NCI-H774 (cell line): ENCODE data around the gene PDK2.

Experiments used
- DNase-seq: peaks from one replicate; lab custom pipeline; 2025; lab: John Stamatoyannopoulos, UW

Gene PDK2

DNA sequence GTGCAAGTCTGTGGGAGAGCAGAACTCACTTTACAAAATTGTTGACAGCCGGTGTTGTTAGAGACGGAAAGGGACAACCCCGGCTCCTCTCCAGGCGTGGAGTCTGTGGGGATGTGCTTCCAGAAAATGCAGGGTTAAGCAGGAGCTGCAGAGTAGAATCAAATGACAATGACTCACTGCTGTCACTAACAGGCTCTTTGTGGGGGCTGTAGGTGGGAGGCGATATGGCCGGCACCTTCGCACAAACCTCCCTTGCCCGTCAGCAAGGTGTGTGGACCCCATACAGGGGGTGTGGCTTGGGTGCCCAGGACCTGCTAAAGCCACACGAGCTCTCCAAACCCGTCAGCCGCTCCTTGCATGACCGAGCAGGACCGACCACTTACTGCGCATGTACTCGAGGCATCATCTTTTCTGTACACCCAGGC, 5.8 kb downstream of the PDK2 start:
- DNase-seq: no peak

DNA sequence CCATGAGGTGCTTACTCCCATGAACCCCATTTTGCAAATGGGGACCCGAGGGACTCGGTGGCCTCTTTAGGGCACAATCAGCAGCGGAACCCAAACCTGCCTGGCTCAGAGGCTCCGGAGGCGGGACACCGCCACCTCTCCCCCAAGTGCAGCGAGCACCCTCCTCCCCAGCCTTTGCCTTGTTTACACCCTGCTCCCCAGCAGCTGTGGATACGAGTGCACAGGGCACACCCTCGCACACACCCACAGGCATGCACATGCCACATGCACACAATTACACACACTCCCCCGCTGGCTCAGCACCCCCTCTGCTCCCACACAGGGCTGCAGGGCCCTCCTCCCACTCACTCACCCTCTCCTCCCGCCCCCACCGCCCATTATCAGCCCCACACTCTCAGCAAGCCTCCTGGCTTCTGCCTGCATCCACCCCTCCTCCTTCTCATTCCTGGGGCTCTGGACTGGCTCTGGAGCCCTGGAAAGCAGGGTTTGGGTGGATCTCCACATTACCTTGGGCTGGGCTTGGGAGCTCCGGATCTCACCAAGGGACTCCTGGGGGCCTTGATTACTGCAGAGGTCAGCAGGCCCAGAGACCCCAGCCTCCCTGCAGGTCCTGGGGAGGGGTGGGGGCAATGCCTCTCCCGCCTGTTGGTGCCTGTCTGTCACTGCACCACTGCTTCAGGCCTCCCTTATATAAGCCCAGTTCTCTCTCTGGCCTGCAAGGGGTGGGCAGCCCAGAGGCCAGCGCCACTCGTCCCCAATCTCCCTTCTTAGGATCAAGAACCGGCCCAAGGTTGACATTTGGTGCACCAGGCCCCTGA, 6.4 kb downstream of the PDK2 start:
- no peak for DNase-seq

DNA sequence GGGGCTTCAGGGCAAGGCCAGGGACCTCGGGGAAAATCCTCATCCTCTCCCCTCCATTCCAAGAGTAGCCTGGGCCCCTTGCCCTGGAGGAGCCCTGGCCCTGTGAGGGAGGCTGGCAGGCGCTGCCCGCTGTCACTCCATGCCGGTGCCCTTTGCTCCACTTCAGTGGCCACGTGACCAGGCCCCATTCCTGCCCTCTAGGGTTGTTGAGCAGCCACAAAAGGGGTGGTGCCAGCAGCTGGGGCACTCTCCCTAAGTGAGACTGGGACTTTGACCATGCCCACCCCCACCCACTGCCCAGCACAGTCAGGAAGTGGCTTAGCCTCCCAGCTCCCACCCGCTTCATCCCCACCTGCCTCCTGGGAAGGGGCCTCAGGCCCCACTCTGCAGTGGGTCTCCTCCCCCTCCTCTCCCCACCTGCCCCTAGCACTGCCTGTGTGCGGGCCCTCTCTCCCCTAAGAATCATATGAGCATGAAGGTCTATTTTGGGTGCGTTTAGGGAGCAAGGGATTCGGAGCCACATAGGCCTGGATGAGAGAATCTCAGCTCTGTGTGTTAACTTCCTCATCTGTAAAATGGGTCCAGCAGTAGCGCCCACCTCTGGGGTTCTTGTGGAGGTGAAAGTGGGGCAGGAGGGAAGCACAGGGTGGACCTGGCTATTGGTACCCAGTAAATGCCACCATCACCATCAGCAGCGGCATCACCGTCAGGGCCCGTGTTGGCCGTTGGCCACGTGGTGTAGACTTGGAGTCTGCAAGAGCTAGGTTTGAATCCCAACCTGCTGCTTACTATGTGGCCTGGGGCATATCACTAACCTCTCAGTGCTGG, 7.2 kb downstream of the PDK2 start:
- DNase-seq: no peak

DNA sequence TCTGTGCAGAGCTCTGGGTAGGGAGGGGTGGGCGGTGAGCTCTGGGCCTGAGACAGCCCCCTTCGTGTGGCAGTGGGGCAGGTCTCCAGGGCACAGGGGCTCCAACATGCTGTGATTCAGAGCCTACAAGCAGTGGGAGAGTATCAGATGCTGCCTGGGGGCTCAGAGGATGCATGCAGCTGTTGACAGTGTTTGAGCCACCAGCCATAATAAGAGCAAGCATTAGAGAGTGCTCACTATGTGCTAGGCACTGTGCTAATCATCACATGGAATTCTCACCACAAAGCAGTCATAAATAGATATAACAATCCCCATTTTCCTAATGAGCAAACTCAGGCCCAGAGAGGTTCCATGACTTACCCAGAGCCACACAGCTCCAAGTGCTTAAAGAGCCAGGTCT, 8.1 kb downstream of the PDK2 start:
- DNase-seq: no peak

DNA sequence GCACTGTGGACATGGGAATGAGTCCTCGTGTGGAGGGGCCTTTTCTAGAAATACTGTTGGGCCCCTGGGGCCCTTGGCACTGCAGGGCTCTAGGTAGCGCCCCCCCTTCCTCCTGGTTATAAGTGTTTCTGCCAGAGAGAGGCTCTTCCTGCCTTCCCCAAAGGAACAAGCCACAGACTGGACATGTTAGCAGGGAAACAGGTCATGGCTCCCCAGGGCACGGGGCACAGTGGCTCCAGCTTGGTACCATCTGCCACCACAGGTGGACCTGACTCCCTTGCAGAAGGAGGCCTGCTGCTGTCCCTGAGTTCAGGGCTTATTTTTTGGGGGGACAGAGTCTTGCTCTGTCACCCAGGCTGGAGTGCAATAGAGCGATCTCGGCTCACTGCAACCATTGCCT, 8.8 kb downstream of the PDK2 start:
- no peak for DNase-seq

DNA sequence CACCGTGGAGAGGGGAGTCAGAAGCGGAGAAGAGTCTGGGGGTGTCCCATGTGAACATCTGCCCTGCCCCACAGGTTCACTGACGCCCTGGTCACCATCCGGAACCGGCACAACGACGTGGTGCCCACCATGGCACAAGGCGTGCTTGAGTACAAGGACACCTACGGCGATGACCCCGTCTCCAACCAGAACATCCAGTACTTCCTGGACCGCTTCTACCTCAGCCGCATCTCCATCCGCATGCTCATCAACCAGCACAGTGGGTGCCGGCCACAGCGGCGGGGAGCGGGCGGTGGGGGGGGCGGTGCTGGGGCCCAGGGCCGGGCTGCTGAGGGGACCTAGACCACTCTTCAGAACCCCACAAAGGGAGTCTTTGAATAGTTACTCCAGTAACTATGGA, 10.7 kb downstream of the PDK2 start:
- DNase-seq: no peak

DNA sequence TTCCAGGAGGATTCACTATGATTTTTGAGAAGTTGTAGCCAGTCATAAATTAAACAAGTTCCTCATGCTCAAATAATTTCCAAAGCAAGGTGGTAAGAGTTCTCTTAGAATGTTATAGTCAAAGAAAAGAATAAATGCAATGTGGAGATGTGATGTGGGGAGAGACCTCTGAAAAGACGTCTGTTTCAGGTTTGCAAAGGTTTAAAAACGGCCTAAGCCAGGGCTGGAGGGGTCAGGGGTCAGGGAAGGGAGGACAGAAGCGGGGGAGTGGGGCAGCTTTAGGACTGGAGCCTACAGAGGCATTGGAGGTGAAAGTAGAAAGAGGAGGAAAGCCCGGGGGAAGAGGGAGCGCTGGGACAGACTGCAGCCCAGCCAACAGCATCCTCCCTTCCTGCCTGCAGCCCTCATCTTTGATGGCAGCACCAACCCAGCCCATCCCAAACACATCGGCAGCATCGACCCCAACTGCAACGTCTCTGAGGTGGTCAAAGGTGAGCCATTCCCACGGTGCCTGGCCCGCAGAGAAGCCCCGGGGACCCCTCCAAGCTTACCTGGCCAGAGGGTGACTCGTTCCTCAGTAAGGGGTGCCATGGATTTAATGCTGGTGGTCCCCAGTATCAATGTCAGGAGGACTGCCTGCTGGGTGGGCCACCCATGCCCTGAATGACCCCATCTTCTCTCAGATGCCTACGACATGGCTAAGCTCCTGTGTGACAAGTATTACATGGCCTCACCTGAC, 11.4 kb downstream of the PDK2 start:
- DNase-seq: no peak

DNA sequence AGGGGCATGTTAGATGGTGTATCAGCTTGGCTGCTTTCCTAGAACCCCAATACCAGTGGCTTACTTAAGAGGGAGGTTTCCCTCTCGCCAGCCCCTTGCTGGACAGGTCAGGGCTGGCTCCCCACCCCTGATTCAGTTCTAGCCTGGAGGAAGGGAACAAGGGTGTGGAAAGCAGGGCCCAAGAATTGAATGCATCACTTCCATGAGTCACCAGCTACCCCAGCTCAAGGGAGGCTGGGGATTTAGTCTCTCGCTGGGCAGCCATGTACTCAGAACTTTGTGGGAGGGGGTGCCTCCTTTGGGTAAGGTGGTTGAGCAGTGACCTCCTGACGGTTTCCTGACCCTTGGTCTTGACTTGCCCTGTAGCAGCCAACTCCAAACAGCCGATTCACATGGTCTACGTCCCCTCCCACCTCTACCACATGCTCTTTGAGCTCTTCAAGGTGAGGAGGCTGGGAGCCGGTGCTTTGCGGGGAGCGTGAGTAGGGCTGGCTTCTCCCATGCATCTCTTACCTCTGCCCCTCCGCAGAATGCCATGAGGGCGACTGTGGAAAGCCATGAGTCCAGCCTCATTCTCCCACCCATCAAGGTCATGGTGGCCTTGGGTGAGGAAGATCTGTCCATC, 12.8 kb downstream of the PDK2 start:
- DNase-seq: no peak

DNA sequence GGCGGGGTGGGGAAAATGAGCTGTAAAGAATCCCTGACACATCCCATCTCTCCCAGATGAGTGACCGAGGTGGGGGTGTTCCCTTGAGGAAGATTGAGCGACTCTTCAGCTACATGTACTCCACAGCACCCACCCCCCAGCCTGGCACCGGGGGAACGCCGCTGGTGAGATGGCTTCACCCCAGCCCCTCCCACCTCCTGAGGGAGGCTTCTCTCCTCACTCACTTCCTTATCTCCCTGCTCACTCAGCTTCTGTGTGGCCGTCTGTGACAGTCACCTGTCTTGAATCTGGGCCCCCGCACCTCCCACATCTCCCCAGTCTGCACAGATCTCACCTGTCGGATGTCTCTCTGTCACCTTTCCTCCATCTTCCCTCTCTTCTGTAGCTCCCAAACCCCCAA, 13.4 kb downstream of the PDK2 start:
- DNase-seq: no peak

DNA sequence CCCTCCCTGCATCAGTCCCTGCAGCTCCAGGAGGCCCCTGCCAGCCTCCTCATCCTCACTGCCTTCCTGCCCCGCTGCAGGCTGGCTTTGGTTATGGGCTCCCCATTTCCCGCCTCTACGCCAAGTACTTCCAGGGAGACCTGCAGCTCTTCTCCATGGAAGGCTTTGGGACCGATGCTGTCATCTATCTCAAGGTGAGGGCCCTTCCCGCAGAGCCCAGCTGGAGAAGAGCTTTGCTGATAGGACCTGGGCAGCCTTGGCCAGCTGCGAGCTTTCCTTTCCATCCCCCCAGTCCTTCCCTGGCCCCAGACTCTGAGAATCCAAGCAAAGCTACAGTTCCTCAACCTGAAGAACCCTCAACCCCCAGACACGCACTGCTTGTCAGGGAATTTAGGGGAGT, 14.1 kb downstream of the PDK2 start:
- DNase-seq: no peak

DNA sequence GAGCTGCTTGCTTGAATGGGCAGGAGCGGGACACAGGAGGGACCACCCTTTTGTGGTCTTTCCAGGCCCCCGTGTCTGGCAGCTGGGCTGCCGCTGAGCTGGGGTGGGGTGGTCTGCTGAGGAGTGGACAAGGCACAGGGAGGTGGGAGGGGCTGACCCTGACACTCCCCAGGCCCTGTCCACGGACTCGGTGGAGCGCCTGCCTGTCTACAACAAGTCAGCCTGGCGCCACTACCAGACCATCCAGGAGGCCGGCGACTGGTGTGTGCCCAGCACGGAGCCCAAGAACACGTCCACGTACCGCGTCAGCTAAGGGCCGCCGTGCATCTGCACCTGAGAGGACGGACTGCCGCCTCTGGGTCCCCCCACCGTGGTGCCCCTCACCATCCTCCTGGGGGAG, 14.6 kb downstream of the PDK2 start:
- DNase-seq: no peak

DNA sequence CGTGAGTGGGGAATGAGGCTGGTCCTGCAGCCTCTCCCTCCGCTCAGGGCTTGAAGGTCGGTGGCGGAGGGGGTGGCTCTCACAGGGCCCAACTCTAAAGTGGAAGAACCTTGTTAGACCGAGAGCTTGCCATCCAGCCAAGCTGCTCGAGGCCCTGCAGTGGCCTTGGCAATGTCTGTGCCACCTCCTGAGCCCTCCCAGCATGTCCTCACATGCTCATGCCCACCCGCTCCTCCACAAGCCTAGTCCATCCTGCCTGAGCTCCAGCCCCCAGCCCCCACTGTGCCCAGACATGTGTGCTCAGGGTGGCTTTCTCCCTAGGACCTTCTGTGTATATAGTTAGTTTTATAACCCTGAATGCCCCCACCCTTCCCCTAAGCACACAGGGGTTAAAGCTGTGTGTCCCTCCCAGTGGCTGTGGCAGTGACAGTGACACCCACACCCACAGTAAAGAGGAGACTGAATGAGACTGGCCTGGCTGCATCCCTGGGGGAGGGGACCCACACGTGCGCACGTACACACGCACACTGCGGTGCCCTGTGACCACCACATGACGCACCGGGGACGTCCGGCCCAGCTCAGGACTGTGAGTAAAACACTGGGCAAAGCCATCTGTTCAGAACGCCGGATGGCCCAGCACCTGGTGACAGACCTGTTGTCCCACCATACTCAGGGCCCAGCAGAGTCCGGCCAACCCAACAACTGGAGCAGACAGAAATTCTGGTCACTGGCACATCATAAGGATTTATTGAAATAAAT, 15.6 kb downstream of the PDK2 start:
- DNase-seq: no peak

DNA sequence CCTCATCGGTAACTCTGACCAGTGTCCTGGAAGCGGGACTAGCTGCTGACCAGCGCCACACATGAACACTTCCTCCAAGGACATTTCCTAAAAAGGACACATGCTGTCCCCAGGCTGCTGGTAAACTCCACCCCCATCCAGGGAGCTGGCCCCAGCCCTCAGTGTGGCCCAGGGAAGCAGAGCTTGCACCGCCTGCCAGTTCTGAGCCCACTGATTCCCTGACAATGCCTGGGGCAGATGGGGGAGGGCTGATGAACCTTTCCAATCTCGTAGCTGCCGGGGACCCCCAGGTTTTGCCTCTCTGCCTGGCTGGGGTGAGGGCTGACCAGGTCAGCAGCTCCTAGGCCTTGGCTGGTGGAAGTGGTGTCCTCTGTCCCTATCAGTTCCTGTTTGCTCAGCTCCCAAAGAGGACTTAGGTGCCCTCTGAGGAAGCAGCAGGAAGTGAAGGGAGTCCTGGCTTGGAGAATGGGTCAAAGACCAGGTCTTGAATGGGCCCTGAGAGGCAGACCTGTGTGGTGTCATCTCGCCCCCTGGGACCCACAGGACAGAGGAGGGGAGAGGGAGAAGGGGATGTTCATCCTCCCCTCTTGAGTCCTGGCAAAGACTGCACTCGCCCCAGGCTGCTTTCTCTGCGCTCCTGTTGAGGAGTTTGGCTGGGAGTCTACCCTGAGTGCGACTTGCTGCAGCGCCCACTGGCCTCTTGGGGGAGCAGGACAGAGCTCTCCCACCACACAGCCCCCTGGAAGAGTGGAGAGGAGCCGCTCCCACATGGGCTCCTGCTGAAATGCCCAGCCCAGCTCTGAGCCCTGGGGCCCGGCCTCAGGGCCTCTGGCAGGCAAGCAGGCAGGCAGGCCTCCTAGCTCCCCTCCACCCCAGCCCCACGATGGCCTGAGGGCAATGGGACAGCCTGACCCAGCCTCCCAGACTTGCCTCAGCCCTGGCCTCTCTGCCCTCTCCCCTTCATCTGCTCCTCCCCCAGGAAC, 16.8 kb downstream of the PDK2 start:
- no peak for DNase-seq

DNA sequence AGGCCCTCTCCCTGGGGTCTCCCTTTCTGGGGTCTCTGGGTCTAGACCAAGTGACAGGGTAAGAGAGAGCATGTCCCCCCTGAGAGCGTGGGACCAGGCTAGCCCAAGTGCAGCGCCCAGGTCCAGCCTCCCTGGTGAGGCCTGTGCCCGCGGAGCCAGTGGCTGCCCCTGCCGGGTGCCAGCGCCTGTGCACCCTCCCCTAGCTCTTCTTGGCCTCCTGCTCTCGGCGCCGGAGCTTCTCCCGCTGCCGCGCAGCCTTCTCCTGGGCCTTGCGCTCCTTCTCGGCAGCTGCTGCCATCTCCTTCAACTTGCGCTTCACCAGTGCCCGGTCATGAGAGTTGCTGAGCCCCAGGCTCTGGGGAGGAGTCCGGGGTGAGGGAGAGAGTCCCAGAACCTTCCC, 17.5 kb downstream of the PDK2 start:
- no peak for DNase-seq

DNA sequence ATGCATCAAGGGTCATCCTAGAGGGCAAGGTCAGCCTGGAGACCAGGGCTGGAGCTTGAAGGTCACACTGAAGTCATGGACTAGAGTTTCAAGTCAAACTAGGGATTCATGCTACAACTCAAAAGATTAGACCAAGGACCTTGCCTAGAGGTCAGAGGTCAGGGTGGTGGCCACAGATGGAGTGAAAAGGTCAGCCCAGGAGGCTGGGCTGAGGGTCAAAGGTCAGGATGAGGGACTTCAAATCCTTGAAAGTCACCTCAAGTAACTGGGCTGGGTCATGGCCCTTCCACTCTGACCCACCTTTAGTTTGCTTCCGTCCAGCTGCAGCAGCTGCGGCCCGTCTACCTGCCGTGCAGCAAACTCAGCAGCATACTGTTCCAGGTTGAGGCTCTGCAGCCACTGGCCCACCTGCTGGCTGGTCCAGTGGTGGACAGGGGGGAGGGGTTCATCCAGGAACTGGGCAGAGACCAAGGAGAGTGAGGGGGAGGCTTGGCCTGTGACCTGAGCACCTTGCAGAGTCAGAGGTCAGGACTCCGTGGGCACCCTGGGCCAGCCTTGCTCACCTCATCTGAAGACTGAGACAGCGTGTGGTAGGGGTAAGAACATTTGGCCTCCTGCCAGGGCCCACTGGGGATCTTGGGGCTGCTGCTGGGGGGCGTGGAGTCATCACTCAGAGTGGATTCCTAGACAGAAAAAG, 18.6 kb downstream of the PDK2 start:
- no peak for DNase-seq

DNA sequence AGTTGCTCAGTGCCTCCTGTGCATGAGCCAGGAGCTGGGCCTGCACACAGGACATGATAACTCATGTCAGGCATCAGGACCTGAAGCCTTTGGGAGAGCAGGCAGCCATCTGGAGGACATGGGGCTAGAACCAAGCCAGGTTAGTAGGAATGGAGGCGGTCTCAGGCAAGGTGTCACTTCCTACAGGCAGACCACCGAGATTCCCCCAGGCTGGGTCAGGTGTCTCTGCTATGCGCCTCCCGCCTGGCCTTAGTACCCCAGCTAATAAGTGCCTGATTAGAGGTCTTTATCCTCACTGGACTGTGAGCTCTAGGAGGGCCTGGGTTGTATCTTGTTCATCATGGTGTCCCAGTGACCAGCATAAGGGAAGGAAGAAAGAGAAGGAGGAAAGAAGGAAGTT, 19.2 kb downstream of the PDK2 start:
- no peak for DNase-seq

DNA sequence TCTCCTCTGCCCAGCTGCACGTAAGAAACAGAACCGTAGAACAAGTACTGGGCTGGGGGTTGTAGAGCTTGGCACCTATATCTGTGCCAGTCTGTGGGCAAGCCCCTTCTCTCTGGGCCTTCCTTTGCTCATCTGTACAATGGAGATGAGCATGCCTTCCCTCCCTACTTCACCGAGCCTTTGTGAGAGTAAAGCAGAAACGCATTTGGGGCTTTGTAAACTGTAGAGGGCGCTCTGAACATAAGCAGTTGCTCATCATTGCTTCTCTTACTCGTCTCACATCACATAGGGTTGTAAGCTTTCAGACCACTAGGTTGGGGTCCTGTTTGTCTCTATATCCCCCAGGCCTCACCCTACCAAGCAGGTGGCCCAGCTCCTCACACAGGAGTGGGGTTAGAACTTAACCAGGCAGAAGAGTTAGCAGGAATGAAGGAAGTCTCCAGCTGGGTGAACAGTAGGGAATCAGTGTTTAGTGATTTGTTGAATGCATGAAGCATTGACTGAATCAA, 19.8 kb downstream of the PDK2 start:
- DNase-seq: peak; percentile 63

DNA sequence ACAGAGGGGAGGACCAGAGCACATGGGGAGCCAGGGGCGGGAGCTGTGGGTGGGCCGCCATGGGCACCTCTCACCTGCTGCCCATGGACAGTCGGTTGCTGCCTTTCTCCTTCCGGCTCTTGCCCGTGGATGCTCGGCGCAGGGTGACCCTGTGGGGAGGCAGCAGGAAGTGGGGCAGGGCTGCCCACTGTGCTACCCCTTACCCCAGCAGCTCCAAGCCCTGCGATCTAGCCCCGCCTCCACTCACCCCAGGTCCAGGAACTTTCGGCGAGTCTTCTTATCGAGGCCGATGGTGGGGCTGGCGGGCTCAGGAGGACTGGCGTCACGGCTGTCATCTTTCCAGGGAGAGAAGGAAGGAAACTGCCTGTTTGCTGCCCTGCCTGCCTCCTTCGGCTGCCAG, 20.6 kb downstream of the PDK2 start:
- DNase-seq: no peak
